Fibroblast of skin of right biceps (primary cell): ENCODE results near the gene ATP5F1C.

Experiments used
- DNase-seq: peaks from one replicate; pipeline ENCODE4 v3.0.0-alpha.2; 2013

ATP5F1C gene

DNA sequence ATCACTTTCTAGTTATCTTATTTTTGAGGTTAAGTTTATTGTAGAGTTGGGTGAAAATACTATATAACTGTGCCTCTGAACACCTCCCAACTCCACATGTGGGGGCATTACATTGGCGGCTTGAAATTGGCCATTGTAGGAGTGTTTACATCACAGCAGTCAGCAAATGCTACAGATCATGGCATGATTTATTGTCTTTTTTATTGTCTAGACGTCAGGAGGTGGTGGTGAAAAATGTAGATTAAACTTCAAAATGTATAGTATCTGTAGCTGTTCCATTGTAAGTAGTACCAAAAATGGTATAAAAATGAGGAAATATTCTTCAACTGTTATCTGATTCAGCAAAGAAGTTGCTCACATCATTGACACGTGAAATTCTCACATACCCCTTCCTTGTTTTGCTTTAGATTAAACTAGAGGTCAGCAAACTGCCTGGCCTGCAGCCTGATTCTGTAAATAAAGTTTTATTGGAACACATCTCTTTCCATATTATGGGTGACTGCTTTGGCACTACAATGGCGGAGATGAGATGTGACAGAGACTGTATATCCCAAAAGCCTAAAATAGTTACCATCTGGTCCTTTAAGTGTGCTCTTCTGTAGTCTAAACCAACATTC lies 65.4 kb downstream of the ATP5F1C start:
- no peak for DNase-seq

DNA sequence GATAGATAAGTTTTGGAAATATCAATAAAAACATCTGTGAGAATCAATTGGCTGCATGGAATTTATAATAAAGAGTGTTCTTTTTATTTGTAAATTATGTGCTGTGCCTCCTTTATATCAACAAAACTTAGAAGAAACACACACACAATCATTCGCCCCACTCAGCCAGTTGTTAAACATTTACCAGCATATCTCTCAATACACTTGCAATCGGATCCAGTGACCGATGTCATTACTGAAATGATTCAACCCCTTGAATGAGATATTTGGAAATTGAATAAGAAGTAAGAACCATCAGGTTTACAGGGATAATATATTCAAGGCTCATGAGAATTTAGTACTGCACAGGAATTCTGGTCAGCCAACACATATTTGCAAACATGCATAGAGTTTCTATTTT lies 65.9 kb downstream of the ATP5F1C start:
- no peak for DNase-seq

DNA sequence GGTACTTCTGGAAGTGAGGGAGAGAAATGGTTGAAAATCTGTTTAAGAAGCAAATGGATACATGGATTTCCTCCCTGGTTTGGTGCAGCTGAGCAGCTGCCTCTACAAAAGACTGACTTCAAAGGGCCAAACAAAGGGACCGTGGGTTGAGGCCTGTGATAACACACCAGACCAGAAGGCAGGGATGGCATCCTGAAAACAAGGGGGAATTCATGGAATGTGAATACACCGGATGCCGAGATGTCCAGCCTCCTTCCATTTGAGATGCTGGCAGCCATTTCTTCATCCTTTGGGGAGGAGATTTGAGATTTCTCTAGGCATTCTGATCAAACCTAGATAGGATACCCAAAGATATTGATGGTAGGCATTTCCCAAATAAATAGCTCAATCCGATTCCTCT lies 67.2 kb downstream of the ATP5F1C start:
- no peak for DNase-seq

DNA sequence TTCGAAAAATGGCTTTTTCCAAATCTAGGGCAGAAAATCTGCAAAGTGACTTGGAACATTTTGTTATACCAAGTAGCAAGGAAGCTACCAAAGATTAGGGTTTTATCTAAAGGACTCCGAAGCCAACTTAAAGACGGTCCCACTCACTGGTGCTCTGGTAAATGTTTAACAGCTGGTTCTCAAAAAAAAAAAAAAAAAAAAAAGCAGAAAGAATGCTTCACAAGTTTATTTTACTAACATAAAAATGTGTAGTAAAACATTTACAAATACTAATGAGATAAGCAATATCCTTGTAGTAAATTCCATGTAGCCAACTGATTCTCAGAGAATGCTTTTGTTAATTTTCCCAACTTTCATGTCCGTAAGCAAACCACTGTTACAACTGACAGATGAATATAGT lies 68.7 kb downstream of the ATP5F1C start:
- DNase-seq: no peak

DNA sequence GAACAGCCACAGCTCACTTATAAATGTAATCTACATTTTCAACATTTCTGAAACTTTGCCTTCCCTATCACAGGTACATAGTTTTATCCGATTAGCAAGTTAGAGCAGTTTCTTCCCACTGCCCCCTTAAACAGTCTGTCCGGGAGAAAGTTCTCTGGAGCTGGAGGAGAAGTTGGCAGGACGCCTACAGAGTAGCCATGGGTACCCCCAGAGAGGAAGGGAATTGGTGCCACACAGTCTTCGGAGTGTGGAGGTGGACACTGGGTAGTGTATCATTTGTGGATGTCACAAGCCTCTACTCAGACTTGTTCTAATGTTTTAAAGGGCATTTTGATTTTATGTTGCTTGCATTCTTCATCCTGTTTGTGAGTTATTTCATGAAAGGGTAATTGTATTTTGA lies 69.3 kb downstream of the ATP5F1C start:
- no peak for DNase-seq
